ENCODE data around the gene MMP24.
"Not testable (repeated sequence)": the region's sequence is repeated elsewhere in the genome, so short reads cannot be mapped to it uniquely, and the experiment has no call there.

MMP24 gene

GRCh38 chr20:35223941-35224340 lies 2.5 kb upstream of the MMP24 start:
- no peak for DNase-seq

- no peak for DNase-seq
Observed at GRCh38 chr20:35224536-35224935, 2.0 kb upstream of the MMP24 start.

GRCh38 chr20:35225319-35226125 lies 968 bp upstream of the MMP24 start:
- no peak for DNase-seq

- DNase-seq = peak; percentile 37 to 43
Observed at GRCh38 chr20:35226884-35227681, 593 bp downstream of the MMP24 start.

GRCh38 chr20:35232575-35232974 lies 6.1 kb downstream of the MMP24 start:
- no peak for DNase-seq

- DNase-seq = no peak
Observed at GRCh38 chr20:35235881-35236280, 9.4 kb downstream of the MMP24 start.

GRCh38 chr20:35237486-35237885 lies 11.0 kb downstream of the MMP24 start:
- DNase-seq = no peak

- DNase-seq = no peak
Observed at GRCh38 chr20:35238170-35238569, 11.7 kb downstream of the MMP24 start.

- DNase-seq = no peak
Observed at GRCh38 chr20:35238735-35239134, 12.2 kb downstream of the MMP24 start.

GRCh38 chr20:35240083-35240810 lies 13.8 kb downstream of the MMP24 start:
- no peak for DNase-seq

- no peak for DNase-seq
Observed at GRCh38 chr20:35240811-35241293, 14.4 kb downstream of the MMP24 start.

- no peak for DNase-seq
Observed at GRCh38 chr20:35243317-35243716, 16.8 kb downstream of the MMP24 start.

- DNase-seq = no peak
Observed at GRCh38 chr20:35243986-35244385, 17.5 kb downstream of the MMP24 start.

GRCh38 chr20:35246723-35247122 lies 20.2 kb downstream of the MMP24 start:
- no peak for DNase-seq

- DNase-seq = no peak
Observed at GRCh38 chr20:35248641-35249475, 22.4 kb downstream of the MMP24 start.

- no peak for DNase-seq
Observed at GRCh38 chr20:35251613-35251940, 25.1 kb downstream of the MMP24 start.

- DNase-seq = no peak
Observed at GRCh38 chr20:35252037-35252461, 25.6 kb downstream of the MMP24 start.

GRCh38 chr20:35252598-35252997 lies 26.1 kb downstream of the MMP24 start:
- DNase-seq = not testable (repeated sequence)

- no peak for DNase-seq
Observed at GRCh38 chr20:35253010-35253409, 26.5 kb downstream of the MMP24 start.

GRCh38 chr20:35254448-35254999 lies 28.0 kb downstream of the MMP24 start:
- no peak for DNase-seq

- no peak for DNase-seq
Observed at GRCh38 chr20:35257175-35257909, 30.9 kb downstream of the MMP24 start.
